GM18511 (cell line): ENCODE results near the gene ANKFY1.

Experiments
- ATAC-seq: cut with Tn5 transposase; IDR thresholded peaks from one replicate; pipeline ENCODE4 v1.9.1; 2021; ENCODE audit warnings: mild to moderate bottlenecking, moderate library complexity; ENCODE audit not compliant: unreplicated experiment

The ANKFY1 gene

DNA sequence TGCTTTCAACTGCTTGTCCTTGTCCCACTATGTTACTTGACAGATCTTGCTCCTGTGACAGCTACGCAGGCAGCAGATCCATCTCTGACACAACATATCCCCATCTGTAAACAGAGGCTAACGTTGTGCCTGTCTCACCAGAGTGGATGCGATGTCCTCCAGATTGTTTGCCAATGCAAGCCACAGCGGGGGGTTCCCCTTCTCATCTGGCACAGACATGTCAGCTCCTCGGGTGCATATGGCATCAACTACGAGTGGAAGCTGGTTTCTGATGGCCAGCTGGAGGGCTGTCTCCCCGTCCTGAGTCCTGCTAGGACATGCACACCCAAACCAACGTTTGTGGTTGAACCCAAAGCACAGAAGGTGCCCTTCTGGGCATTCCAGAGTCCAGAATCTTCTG, 81.7 kb downstream of the ANKFY1 start:
- ATAC-seq, result no peak

DNA sequence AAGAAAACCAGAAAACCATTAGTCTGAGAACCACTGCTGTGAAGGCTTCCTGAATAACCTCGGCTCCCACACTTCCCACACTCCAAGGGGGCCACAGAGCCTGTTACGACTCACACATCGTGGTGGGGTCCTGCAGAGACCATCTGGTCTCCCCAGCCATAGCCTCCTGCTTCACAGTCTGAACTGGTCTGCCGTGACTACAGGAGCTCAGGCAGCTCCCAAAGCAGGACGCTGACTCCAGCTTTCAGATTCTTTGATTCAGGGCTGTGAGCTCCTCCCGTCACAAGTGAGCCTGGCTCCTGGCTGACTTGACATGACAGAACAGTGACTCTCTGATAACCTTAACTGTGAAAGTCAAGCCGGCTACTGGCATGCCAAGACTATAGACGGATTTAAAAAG, 83.0 kb downstream of the ANKFY1 start:
- no peak for ATAC-seq

GRCh38 chr17:4179071-4179470, 84.7 kb downstream of the ANKFY1 start:
- ATAC-seq, result no peak

DNA sequence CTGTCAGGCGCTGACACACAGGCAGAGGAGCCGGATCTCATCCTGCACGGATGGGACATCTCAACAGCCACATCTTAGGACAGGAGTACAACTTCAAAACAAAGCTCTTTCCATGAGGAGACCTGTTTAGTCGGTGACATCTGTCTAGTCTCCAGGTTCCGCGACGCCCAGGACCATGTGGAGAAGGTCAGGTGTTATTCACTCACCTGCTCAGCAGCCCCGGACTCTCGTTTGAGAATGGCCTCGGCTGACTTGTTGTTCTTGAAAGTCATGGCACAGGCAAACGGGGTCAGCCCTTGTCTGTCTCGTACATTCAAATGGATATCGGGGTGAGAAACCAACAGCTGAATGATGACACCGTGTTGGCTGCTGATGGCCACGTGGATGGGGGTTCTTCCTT, 85.1 kb downstream of the ANKFY1 start:
- ATAC-seq, result no peak

GRCh38 chr17:4177806-4178205, 86.0 kb downstream of the ANKFY1 start:
- no peak for ATAC-seq

- ATAC-seq, result no peak
These were observed 86.8 kb downstream of the ANKFY1 start for GRCh38 chr17:4176808-4177472.

DNA sequence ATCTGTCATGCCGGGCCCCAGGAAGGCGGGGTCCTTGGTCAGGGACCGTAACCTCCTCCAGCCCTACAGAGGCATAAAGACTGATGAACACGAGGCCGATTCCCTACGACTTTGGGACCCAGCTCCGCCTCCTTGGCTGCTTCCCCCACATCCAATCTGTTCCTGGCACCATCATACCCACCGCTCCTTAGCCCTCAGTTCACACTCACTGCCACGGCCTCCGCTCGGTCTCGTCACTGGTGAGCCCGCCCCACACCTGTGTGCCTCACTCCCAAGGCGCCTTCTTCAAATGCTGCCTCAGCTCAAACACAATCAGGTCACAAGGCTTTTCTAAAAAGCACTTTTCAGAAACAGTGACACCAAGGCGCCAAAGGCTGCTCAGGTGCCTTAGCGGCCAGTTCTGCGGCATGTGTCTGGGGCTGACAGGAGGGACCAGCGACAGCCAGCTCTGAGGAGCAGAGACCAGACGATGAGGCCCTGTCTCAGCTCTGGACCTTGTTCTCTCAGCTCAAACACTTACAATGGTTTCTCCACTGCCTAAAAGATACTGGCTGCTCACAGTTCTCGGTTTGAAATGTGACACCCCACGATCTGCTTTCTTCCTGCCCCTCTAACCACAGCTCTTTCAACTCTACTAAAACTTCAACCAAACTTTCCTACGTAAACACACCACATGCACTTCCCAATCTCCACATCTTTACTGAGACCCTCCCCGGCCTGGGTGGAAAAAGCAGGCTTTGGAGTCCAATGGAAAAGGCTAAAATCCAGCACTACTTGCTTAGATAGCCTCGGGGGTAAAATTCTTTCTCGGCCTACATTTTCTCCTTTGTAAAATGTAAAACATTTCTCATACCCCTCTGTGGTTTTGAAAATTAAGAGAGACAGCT, 87.6 kb downstream of the ANKFY1 start:
- no peak for ATAC-seq

- no peak for ATAC-seq
These were observed 89.2 kb downstream of the ANKFY1 start for GRCh38 chr17:4174556-4174955.

GRCh38 chr17:4173781-4174180, 90.0 kb downstream of the ANKFY1 start:
- no peak for ATAC-seq

GRCh38 chr17:4172356-4172755, 91.4 kb downstream of the ANKFY1 start:
- no peak for ATAC-seq

DNA sequence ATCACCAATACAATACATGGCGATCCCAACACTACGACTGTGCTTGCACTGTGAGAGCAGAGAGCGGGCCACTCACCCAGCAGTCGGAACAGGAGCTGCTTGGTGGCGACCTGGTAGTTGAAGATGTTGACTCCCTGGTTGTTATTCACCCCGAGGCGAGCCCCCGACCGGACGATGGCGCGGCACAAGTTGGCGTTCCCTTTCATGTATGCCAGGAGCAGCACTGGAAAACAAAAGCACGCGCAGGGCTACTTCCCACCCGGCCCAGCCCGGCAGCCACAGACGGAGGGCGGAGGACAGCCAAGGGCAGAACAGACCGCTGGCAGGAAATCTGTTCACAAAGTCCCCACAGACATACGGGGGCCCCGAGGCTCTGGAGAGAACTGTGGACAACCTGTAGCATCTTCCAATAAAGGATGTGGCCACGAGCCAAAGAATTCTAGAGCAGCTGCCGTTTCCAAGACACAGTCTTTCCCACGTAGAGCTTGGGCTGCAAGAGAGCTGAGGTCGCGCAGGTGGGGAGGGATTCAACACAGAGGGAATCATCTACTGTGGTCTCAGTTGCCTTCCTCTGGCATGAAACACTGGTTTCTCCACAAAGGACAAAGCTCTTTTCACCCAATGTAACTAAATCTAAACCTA, 93.0 kb downstream of the ANKFY1 start:
- ATAC-seq, result no peak

GRCh38 chr17:4167786-4168185, 96.0 kb downstream of the ANKFY1 start:
- ATAC-seq, result no peak

- no peak for ATAC-seq
These were observed 97.4 kb downstream of the ANKFY1 start for GRCh38 chr17:4166419-4166818.

GRCh38 chr17:4165301-4166010, 98.3 kb downstream of the ANKFY1 start:
- ATAC-seq, result no peak

DNA sequence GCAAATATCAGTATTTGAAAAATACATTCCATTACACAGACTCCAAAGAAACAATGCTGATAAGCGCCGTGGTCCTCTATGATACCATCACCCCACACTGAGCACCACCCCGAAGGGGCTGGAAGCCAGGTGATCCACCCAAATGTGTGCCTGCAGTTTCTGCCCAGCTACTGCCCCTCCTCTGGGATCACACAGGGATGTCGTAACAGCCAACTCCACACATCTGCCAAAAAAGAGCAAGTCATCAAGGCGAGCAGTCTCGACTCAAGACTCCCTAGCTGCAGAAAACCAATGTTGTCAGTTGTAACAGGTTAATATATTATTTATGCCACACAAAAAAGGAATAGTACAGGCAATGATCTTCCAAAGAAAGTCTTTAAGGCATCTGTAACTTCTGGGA, 99.8 kb downstream of the ANKFY1 start:
- no peak for ATAC-seq

DNA sequence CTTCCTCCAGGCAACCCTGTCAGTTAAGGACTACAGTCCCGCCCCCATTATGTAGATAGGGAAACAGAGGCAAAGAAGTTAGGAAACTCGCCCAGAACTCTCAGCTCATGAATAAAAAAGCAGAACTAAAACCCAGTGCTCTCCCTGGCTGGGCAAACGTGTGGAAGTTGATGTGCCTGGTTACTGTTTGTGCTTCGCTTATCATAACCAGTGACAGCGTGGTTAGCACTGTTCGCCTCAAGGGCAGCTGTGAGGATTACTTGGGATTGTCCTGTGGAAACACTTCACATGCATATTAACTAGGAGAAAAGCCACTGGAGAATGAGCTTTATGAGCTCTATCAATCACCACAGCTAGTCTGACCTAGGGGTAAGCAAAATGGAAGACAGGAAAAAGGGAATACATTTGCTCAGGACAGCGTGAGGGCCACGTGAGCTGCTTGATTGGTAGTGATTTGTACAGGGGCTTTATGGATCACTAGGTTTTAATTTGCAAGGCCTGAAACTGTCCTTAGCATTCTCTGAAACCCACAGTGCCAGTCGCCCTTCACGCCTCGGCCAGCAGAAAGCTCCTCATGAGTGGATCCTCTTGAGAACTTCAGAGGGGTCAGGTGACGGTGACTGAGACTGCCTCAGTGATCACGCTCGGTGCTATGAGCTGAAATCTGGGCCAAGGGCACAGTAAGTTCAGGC, 100.9 kb downstream of the ANKFY1 start:
- no peak for ATAC-seq

DNA sequence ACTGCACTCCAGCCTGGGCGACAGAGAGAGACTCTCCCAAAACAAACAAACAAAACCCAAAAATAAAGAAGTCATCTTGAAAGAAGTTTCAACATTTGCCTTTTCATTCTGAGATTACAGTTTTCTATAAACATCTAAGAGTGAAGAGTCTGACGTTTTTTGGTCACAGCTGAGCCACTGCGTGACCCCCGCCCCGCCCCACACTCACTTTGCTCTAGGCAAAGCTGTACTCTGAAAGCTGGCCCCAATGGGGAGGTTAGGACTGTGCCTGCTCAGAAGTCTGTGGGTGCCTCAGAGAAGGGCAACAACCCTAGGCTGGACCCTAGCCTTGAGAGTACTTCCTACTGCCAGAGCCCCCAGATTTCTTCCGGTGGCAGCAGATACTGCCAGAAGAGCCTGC, 101.5 kb downstream of the ANKFY1 start:
- no peak for ATAC-seq

DNA sequence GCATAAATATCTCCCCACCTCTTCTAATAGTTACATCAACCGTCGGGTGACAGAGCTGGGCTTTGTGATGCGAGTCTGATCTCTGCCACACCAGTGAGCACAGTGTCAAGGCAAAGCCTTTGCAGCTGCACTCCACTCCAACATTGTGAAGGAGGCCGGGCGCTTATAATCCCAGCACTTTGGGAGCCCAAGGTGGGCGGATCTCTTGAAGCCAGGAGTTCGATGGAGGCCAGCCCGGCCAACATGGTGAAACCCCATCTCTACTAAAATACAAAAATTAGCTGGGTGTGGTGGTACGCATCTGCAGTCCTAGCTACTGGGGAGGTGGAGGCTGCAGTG, 101.8 kb downstream of the ANKFY1 start:
- no peak for ATAC-seq

DNA sequence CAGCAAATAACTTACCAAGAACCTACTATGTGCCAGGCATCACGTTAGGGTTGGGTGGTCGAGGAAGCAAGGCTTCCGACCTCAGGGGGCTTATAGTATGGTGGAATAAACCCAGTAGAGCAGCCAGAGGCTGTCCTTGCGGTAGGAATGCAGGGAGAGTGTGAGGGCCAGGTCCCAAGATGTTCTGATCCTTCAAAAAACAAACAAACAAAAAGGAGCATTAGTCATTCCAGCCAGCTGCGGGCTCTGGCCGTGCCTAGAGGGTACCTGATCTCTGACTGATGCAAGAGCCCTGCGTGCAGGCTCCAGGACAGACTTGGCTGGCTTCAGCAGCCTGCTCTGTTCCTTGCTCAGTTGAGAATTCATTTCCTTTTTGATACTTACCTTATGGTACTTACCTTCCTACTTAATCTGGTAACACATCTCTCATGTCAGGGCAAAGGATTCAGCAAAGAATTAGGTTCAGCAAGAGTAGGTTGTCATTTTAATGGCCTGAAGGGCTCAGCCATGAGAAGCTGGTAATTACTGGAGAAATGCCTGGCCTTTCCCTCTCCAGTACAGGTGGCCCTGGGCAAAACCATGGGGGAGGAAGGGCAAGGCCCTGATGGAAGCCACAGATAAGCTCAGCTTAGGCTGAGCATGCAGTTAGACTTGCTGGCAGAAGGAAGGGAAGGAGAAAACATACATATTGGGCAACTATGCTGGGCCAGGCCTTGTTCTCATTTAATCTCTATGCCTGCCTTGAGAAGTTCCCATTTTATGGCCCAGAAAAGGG, 102.4 kb downstream of the ANKFY1 start:
- no peak for ATAC-seq

DNA sequence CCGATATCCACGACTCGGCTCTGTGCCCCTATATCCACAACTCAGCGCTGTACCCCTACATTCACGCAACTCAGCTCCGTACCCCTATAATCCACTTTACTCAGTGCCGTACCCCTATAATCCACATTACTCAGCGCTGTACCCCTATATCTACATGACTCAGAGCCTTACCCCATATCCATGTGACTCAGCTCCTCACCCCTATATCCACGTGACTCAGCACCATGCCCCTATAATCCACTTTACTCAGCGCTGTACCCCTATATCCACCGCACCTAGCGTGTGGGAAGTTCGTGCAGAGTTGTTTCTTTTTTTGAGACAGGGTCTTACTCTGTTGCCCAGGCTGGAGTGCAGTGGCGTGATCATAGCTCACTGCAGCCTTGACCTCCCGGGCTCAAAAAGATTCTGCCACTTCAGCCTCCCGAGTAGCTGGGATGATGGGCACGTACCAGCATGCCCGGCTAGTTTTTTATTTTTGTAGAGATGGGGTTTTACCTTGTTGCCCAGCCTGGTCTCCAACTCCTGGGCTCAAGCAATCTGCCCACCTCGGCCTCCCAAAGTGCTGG, 103.4 kb downstream of the ANKFY1 start:
- ATAC-seq, result no peak
